PFSK-1 (cell line): ENCODE results near the gene GALNT10.

Experiments used
- FOXP2 ChIP-seq: optimal IDR thresholded peaks from 2 replicates; pipeline ENCODE3; 2011; ENCODE audit warnings: borderline replicate concordance, control low read depth, inconsistent platforms; ENCODE audit not compliant: insufficient read depth; ENCODE audit errors: extremely low read length, extremely low read depth
- POLR2AphosphoS5 ChIP-seq: IDR thresholded peaks from 2 replicates; pipeline ENCODE4 v1.6.1; 2012; ENCODE audit warnings: low read depth, mild to moderate bottlenecking, control low read depth, low read length, moderate library complexity
- TAF1 ChIP-seq: IDR thresholded peaks from 2 replicates; pipeline ENCODE4 v1.6.1; 2012; ENCODE audit warnings: low read length, control low read depth, borderline replicate concordance; ENCODE audit not compliant: insufficient read depth
- TF ChIP-seq, protein P1 (sequence below), 2 experiments: IDR thresholded peaks; 2 replicates each; pipeline versions ENCODE4 v1.6.1 to v1.8.0; 2011 to 2012; ENCODE audit warnings: low read depth in 2 of 2, low read length in 2 of 2, control low read depth in 1 of 2, inconsistent platforms in 1 of 2, mild to moderate bottlenecking in 1 of 2, moderate library complexity in 1 of 2; ENCODE audit not compliant: insufficient read depth in 1 of 2

- TF ChIP-seq TAF1 = no peak
- no peak for TF ChIP-seq FOXP2
- TF ChIP-seq, protein P1, sequence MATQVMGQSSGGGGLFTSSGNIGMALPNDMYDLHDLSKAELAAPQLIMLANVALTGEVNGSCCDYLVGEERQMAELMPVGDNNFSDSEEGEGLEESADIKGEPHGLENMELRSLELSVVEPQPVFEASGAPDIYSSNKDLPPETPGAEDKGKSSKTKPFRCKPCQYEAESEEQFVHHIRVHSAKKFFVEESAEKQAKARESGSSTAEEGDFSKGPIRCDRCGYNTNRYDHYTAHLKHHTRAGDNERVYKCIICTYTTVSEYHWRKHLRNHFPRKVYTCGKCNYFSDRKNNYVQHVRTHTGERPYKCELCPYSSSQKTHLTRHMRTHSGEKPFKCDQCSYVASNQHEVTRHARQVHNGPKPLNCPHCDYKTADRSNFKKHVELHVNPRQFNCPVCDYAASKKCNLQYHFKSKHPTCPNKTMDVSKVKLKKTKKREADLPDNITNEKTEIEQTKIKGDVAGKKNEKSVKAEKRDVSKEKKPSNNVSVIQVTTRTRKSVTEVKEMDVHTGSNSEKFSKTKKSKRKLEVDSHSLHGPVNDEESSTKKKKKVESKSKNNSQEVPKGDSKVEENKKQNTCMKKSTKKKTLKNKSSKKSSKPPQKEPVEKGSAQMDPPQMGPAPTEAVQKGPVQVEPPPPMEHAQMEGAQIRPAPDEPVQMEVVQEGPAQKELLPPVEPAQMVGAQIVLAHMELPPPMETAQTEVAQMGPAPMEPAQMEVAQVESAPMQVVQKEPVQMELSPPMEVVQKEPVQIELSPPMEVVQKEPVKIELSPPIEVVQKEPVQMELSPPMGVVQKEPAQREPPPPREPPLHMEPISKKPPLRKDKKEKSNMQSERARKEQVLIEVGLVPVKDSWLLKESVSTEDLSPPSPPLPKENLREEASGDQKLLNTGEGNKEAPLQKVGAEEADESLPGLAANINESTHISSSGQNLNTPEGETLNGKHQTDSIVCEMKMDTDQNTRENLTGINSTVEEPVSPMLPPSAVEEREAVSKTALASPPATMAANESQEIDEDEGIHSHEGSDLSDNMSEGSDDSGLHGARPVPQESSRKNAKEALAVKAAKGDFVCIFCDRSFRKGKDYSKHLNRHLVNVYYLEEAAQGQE (IDR thresholded peaks at IDR 0.05; ENCODE audit: insufficient read depth in 1 of 2, low read depth in 2 of 2, low read length in 2 of 2) = no peak
- no peak for TF ChIP-seq POLR2AphosphoS5
Observed at GRCh38 chr5:154158379-154158737, 32.2 kb upstream of the GALNT10 start.
